NCI-H460 (cell line): ENCODE data around the gene ACSL4. TPM values are rescaled to one million over a fixed set of nuclear protein-coding genes. Genes with fewer than 3 reads are reported as not detected.

ENCODE experiments used
- DNase-seq: peaks from one replicate; pipeline ENCODE4 v3.0.0-alpha.2; 2016; ENCODE audit warnings: low read depth; ENCODE audit errors: extremely low read depth
- small RNA-seq, 2 experiments: library from RNA; depleted of rRNA; stranded (forward); fragments of <200 nt; gene quantifications; one replicate each; pipeline ENCODE3, GENCODE V24; 2014
- total RNA-seq: library from RNA; depleted of rRNA; stranded (reverse); fragments of >200 nt; shearing (Covaris generic); gene quantifications from 2 replicates; pipeline ENCODE4 v1.2.3, GENCODE V29; 2014; rRNA removed

Gene ACSL4
- total RNA-seq, 1 experiment from 2014 or later: 64.4 TPM

DNA sequence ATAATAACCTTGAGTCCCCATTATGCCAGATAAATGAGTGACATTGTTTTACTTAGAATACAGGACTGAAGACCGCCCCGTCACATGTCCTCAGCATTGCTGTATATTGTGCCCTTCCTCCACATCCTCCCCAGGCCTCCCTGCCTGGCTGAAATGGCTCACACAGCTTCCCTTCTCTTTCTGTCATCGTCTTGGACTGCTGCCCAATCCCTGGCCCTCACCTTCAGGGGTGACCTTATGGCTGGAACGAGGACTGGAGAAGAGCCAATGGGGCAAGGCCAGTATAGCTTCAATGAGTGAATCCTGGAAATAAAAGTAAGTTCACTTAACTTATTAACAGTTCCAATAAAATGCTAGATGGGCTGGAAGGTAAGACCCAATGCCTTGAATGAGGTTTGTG, 110.8 kb downstream of the ACSL4 start:
- DNase-seq: no peak

DNA sequence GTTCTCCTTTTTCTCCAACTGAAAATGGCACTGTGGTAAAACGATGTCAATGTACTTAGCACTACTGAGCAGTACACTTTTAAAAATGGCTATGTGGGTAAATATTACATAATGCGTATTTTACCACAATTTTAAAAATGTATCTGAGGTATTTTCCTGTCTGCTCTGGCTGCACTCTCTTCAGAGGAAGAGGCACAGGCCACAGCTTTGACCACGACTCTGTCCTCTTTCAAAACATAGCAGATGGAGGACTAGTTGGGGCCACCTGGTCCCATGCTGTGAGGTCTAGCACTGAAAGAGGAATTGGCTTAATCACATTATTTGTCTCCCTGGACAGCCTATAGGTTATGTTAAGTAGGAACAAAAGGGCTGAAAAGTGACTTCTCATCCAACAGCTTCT, 113.3 kb downstream of the ACSL4 start:
- no peak for DNase-seq

DNA sequence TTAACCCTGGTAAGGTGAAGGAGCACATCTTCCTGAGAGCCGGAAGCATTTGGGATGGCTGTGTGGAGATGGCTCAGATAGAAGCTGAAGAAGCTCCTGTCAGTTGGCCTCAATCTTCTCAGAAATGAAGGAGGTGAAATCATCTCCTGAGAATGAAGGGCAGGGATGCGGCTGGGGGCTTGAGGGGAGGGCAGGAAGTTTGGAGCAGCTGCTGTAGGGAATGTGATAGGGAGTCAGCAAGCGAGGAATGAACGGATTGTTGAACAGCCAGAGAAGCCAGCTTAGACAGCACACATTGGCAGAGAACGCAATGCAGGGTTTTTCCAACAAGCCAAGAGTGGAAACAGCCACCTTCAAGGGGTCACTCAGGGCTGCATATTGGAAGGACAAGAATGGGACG, 118.1 kb downstream of the ACSL4 start:
- no peak for DNase-seq

GRCh38 chrX:109601486-109601885, 131.6 kb downstream of the ACSL4 start:
- no peak for DNase-seq

- no peak for DNase-seq
Measured at GRCh38 chrX:109600237-109600651, 132.8 kb downstream of the ACSL4 start.

- DNase-seq: no peak
Measured at GRCh38 chrX:109596015-109596414, 137.0 kb downstream of the ACSL4 start.

Small RNA genes lying within 50 kb of the gene (small RNA-seq; reads per million reads assigned to genes)
- gene AL118496.2 (0 reads per million in 2 experiments), gene RF00019 (0 reads per million in 2 experiments)

Other genes starting within 250 kb of the ACSL4 start
- 34.1 and 37.6 TPM in 2 replicates for gene NXT2, start 196.4 kb downstream of the ACSL4 start, total RNA-seq
- 0.32 TPM in 2 replicates for gene KCNE5, start 108.1 kb downstream of the ACSL4 start, total RNA-seq